GM08714 (cell line): ENCODE measurements around the gene FDX2.

ENCODE experiments used
- H3K4me3 ChIP-seq: fragments of 200-500 bp; sonication (Bioruptor generic); 2 replicates; pipeline ENCODE4 v1.5.1; 2014; ENCODE audit warnings: mild to moderate bottlenecking, low read length, inconsistent platforms
- ZNF274 ChIP-seq: IDR thresholded peaks from 2 replicates; pipeline ENCODE4 v1.6.1; 2012; ENCODE audit warnings: mild to moderate bottlenecking, low read depth, low read length

Gene FDX2

GRCh38 chr19:10321874-10322835 lies 6.3 kb upstream of the FDX2 start:
- TF ChIP-seq ZNF274: no peak
- no peak overlapping the region for H3K4me3 ChIP-seq

- TF ChIP-seq ZNF274: no peak
- H3K4me3 ChIP-seq: no peak overlapping the region
Measured at GRCh38 chr19:10321417-10321797, 5.6 kb upstream of the FDX2 start.

GRCh38 chr19:10320602-10321416 lies 5.0 kb upstream of the FDX2 start:
- no peak overlapping the region for H3K4me3 ChIP-seq
- no peak for TF ChIP-seq ZNF274

DNA sequence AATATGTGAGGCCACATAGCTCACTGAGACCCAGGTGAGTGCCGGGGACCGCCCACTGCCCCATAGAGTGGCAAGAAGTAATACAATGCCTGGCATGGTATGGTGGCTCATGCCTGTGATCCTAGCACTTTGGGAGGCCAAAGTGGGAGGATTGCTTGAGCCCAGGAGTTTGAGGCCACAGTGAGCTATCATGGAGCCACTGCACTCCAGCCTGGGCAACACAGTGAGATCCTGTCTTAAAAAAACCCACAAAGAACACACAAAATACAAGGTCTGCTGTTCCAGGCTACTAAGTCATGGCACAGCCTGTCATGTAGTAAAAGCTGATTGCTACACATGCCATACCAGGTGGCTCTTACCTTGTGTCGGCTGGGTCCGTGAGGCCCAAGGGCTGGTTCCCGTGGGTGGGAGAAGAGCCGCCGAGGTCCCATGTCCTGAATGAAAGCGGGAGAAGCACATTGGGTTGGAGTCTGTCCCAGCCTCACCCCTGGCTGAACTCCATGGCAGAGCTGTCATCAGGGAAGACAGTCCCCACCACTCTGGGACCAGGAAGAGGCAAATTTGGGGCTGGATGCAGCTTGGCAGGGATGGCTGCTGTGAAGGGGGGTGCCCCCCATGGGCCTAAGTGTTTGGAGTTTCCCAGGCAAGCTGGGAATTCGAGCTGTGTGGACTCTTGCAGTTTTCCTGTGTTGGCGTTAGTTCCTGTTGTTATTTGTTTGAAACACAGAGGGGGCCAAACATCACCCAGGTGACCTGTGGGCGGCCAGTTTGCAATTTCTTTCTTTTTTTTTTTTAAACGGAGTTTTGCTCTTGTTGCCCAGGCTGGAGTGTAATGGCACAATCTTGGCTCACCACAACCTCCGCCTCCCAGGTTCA lies 3.2 kb upstream of the FDX2 start:
- no peak for TF ChIP-seq ZNF274
- H3K4me3 ChIP-seq: no peak overlapping the region

GRCh38 chr19:10317857-10318462 lies 2.1 kb upstream of the FDX2 start:
- TF ChIP-seq ZNF274: no peak
- H3K4me3 ChIP-seq: no peak overlapping the region

DNA sequence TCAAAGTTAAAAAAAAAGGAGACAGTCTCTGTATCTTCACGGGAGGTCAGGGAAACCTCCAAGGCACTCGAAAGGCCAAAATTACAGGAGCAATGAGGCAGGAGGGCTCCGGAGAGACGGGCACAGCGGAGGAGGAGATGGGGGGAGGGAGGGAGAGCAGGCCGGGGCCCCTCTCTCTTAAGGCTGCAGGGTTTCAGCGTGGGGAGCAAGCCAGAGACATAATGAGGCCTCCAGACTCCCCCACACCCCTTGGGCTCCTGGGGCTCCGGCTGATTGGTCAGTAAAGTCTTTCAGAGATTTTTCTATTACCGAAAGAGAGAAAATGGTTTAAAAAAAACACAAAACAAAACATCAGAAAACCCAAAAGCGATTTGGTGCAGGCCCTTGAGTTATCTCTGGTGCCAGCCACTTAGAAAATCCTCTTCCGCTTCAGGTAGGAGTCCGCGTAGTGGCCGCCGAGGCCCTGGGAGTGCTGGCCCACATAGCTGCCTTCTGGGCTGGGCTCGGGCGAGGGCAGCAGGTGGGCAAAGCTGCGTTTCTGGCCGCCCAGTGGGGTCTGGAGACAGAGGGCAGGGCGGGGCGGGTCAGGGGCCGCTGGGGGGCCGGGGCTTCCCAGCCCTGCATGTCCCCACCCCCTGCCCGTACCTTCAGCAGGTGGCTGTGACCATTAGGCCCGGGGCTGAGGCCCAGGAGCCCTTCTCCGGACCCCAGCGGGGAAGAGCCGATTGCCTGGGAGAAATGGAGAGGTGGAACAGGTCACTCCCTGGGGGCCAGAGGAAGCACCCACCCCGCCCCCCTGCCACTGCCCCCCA lies 1.4 kb upstream of the FDX2 start:
- no peak for TF ChIP-seq ZNF274

GRCh38 chr19:10316229-10317044 lies 622 bp upstream of the FDX2 start:
- no peak for TF ChIP-seq ZNF274
- H3K4me3 ChIP-seq: no peak overlapping the region; the same call in 1 of the 2 replicates

More for the DNA sequence above, 1.4 kb upstream of the FDX2 start:
- no peak overlapping the region for H3K4me3 ChIP-seq

DNA sequence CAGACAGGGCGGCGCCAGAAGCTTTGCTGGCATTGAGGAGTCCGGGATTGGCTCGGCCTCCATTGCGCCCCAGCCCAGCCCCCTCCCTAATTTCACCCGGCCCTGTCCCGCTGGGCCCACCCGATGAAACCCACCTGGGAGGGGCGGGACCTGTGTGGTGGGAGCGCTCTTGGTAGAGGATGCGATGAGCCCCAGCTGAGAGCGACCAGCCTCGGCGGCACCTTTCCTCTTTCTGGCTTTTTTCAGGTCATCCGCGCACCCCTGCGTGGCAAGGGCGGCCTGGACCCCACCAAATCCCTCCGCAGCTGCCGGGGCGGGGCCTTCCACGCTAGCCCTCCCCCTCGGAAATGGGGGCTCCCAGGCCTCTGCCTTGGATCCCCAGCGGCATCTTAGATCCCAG lies 6.4 kb downstream of the FDX2 start, which contains the start of gene ZGLP1:
Gene ZGLP1 (minus strand): TSS at position 393 of the 400 bp plus-strand sequence.
- no peak within 1 kb of the TSS for H3K4me3 ChIP-seq
- no peak for TF ChIP-seq ZNF274

DNA sequence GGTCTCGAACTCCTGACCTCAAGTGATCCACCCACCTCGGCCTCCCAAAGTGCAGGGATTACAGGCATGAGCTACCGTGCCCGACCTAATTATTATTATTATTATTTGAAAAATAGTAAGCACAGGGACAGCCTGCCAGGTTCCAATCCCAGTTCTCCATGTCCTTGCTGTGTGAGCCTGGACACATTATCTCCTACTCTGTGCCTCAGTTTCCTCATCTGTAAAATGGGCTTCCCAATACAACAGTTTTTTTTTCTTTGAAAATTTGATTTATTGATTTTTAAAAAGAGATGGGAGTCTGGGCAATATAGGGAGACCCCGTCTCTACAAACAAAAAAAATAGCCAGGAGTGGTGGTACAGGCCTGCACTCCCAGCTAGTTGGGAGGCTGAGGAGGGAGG lies 9.5 kb downstream of the FDX2 start:
- no peak for TF ChIP-seq ZNF274
- H3K4me3 ChIP-seq: no peak overlapping the region

- H3K4me3 ChIP-seq: no peak overlapping the region
- TF ChIP-seq ZNF274: no peak
Measured at GRCh38 chr19:10305139-10305806, 10.5 kb downstream of the FDX2 start.
